HL-60/S4 treated with retinoic acid at 250 ng/mL for 4 days and 3 days (cell line): ENCODE measurements around the gene BANP.
"Not testable (repeated sequence)": the region's sequence is repeated elsewhere in the genome, so short reads cannot be mapped to it uniquely, and the experiment has no call there.

Experiments used
- in situ Hi-C: fragments of 300-500 bp; cut with MboI; formaldehyde crosslinking; loops from 2 replicates; pipeline ENCODE4 v1.7.0; 2022; ENCODE audit warnings: low sequenced_read_pairs

BANP gene

DNA sequence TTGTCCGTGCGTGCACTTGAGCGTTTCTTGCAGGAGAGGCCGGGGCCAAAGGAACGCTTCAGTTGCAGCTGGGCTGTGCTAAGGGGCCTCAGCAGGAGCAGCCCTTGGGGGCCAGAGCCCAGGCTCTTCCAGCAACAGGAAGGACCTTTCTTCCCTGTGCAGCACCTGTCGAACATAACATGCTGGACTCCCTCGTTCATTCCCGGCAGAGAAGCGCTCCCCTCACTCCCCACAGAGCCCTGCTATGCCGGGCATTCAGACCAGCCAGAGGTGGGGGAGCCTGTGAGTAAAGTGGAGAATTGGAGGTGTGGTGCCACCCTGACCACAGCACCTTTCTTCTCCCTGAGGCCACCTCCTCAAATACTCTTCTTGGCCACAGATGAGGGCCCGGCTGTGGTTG, 94.1 kb downstream of the BANP start:
- in situ Hi-C loops: not testable (repeated sequence)

DNA sequence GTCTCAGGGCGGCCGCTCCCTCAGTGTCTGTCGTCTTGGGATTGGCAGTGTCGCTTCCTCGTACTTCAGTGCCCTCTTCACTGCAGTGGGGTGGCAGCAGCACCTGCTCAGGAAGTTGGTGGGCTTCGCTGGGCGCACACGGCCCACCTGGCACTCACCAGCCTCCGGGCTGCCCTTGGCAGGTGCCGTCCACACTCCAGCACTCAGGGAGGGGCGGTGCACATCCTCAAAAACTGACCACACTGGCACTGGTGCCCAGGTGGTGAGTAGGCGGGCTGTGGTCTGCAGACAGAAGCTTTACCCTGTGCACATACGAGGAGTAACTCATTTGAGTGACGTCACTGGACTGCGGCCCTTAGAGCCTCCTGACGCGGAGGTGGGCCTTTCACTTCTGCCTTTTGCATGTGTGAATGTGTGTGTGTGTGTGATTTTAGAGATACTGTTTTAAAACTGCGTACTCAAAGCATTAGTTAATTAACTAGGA, 94.6 kb downstream of the BANP start:
- in situ Hi-C loops: no loop called here

DNA sequence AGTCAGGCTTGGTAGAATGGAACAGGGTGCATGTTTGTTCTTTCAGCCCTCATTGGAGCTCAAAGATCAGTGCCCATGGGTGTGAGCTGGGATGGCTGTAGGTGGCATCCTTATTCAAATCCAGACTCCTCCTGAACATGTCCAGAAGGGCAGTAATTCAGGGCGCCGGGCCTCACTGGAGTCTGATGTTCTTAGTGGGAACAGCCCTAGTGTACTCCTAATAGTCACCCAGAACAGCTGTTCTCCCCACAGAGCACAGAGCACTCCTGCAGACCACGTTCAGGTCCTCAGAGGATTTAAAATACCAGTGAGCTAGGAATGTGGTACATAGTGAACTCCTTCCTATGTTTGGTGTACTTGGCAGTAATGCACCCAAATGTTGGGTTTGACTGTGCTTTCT, 96.2 kb downstream of the BANP start:
- in situ Hi-C loops: no loop called here

GRCh38 chr16:88048985-88049384, 97.8 kb downstream of the BANP start:
- in situ Hi-C loops: no loop called here

DNA sequence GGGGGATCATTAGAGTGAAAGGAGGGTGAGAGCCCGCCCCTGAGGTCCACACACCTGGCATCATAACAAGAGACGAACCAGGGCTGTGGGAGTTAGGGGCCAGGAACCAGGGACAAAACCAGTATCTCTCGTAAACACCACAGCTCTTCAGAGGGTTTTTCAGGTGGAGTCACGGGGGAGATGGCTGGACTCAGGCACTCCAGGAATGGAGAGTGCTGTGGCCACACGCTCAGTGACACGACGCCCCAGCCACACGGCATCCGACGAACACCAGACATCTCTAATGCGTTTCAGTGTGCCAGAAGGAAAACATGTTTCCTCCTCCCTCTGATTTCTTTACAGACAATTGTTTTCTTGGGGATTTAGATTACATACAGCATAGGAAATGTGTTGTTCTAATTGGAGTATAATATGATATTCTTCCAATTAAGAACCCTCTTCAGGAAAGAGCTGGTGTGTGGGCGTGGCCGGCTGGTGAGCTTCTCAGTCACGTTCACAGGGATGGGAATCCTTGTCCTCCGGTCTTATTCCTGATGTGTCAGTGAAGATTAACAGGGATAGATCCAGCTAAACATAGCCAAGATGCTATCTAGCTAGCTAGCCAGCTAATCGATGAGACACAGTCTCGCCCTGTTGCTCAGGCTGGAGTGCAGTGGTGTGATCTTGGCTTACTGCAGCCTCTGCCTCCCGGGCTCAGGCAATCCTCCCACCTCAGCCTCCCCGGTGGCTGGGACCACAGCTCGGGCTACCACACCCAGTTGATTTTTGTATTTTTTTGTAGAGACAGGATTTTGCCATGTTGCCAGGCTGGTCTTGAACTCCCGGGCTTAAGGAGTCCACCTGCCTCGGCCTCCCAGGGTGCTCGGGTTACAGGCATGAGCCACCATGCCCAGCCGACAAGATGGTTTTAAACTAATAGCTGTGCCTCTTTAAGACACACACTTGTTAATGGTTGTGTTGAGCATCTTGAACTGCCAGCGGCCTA, 98.6 kb downstream of the BANP start:
- in situ Hi-C loops: no loop called here

DNA sequence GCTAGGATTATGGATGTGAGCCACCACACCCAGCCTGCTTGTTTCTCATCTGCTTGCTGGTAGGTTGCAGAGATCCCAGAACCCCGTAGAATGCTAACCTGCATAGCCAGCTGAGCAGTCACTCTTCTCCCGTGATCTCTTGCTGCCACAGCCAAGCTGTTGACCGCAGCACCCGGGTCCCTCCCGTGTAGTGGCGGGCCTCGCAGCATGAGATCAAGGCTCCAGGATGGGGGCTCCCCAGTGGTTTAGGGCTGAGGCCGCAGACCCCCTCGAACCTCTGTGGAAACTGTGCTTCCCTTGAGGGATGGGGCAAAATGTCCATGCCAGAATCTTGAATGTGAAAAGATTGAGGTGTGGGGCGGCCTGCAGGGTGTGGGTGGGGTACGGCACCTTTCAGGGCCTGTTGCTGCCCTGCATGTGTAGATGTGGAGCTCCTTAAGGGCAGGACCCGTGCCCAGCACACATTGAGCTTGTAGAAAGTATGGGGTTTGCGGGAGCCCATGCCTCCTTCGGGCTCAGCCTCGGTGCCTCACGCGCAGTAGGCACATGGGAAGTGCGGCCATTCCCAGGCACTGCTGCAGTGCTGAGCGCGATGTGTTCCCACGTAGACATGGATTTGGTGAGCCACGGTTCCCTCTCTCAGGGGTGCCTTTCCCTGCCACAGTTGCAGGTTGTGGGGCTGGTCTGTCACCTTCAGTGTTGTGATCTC, 99.9 kb downstream of the BANP start:
- in situ Hi-C loops: no loop called here

- in situ Hi-C loops: no loop called here
Measured at GRCh38 chr16:88052661-88053060, 101.4 kb downstream of the BANP start.

DNA sequence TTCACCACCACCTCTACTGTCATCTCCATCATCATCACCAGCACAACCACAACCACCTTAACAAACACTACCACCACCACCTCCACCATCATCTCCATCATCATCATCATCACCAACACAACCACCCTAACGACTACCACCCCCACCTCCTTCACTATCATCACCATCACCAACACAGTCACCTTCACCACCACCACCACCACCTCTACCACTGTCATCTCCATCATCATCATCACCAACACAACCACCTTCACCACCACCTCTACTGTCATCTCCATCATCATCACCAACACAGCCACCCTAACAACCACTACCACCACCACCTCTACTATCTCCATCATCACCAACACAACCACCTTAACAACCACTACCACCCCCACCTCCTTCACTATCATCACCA, 102.2 kb downstream of the BANP start:
- in situ Hi-C loops: not testable (repeated sequence)

- in situ Hi-C loops: no loop called here
Measured at GRCh38 chr16:88055356-88055755, 104.1 kb downstream of the BANP start.

DNA sequence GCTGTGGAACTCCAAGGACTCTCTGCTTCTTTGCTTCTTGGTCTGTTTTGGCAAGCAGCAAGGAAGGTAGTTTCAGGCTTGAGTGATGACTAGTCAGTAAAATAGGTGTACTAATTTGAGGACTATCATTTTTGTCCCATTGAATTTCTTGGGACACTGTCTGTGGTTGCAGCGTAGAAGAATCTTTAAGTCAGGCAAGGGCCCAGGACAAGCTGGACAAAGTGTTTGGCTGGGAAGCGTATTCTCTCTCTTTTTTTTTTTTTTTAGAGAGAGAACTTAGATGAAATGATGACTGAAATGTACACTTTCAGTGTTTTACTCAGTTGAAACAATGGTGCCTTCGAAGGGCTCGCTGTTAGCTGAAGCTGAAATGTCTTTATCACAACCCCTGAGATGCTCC, 105.0 kb downstream of the BANP start:
- in situ Hi-C loops: no loop called here

- in situ Hi-C loops: no loop called here
Measured at GRCh38 chr16:88057656-88058055, 106.4 kb downstream of the BANP start.

DNA sequence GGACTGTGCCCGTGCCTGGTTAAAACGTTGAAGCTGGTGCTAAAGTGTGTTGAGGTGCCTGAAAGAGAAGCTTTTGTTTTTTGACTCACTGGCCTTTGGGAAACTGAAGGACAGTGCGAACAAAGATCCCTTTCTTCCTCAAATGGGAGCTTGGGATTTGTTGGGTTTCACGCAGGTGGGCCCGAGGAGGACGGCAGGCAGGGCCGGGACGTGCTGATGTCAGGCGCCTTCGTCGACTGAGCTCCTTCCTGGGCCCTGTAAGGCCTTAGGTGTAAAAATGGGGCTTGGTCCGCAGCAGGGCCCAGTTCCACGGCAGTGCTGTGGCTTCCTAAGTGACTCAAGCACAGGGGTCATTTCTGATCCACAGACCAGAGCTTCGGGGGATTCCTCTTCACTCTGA, 106.9 kb downstream of the BANP start:
- in situ Hi-C loops: no loop called here

DNA sequence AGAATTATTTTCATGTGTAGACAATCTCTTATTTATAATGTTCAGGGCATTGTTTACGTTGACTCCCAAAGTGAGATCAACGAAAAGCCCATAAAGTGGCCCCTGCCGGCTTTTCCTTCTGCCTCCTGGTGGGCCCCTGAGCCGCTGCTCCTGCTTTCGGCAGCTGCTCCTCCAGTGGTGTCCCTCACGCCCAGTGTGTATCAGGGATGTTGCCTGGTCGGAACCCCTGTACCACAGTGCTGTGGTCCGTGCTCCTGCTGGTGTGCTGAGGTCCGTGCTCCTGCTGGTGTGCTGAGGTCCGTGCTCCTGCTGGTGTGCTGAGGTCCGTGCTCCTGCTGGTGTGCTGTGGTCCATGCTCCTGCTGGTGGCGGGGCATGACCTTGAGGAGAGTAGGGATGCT, 107.6 kb downstream of the BANP start:
- in situ Hi-C loops: no loop called here

DNA sequence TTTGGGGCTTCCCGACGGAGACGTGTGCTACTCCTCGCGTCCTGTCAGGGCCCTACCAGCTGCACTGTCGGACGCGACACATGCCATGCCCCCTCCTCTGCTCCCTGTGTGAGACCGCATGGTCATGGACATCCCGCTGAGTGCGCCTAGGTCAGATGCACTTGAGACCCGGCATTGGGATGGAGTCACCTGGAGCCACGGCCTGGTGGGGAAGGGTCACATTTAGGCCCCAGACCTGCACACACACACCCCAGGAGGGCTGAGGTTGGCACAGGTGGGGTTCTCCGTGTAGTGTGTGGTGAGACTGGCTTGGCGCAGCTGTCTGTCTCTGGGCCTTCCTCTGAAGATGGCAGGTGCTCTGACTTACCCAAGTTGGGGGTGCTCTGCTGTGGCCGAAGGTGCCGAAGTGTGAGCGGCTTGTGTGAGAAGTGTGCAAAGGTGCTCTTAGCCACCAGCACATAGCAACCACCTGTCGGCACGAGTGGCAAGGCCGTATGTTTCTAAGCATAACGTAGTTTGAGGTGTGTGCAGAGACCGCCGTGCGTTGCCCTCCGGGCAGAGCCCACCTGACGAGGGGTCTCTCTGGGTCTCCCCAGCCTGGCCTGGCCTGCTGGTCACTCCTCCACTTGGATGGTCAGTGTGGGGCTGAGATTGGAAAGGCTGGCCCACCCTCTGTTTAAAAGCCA, 108.6 kb downstream of the BANP start:
- in situ Hi-C loops: no loop called here

GRCh38 chr16:88060524-88061219, 109.4 kb downstream of the BANP start:
- in situ Hi-C loops: no loop called here

DNA sequence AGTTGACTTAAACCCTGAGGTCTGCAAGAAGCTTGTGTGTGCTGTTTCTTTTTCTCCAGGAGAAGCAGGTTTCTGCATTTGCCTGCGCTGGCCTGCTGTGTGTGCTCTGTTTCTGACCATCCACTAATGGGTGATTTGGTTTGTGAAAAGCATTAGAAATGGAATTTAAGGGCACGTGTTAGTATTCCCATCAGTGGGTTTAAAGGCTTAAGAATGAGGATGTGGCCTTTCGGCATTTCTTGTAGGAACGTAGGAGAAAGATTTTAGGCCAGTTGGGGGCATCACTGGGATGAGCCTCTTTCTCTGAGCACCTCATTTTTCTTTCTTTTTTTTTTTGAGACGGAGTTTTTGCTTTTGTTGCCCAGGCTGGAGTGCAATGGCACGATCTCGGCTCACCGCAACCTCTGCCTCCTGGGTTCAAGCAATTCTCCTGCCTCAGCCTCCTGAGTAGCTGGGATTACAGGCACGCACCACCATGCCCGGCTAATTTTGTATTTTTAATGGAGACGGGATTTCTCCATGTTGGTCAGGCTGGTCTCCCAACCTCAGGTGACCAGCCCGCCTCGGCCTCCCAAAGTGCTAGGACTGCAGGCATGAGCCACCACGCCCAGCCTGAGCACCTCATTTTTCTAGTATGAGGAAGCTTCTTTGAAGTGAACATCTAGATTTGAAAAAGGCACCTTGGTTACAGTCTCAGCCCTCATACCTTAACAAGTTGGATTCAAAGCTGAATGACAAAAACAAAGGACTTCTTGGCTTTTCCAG, 110.3 kb downstream of the BANP start:
- in situ Hi-C loops: no loop called here

DNA sequence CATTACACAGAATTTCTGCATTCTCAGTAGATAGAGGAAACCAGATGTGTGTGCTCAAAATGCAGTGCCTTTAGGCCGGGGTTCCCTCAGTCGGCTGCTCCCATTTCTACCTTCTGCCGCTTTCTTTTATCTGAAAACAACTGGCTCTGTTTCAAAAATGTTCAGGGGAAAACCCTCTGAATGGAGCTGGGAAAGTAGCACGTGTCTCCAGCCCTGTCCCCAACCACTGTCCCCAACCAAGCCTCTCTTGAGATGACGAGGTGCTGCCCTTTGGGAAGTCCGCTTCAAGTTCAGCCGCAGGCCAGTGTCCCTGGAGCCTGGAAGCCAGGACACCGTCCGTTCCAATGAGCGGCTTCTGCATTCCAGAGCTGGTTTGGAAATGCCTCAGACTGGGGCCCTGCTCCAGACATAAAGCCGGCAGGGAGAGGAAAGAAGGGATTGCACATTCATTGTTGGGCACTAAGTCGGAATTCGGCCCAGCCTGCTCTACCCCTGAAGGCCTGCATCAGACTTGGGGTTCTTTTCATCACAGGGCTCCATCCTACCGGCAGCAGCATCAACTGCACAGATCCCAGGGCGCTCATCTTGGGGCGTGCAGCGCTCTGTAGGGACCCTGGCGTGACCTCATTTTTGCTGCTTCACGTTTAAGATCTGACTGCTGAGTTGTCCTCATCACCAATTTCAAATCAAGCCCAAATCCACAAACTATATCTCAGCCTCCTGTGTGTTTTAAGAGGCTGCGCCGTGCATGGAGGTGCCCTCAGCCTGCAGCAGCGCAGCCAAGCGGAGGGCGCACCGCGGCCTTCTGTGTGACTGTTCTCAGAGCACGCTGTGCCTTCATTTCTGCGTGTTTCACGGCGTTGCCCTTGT, 111.3 kb downstream of the BANP start:
- in situ Hi-C loops: no loop called here

DNA sequence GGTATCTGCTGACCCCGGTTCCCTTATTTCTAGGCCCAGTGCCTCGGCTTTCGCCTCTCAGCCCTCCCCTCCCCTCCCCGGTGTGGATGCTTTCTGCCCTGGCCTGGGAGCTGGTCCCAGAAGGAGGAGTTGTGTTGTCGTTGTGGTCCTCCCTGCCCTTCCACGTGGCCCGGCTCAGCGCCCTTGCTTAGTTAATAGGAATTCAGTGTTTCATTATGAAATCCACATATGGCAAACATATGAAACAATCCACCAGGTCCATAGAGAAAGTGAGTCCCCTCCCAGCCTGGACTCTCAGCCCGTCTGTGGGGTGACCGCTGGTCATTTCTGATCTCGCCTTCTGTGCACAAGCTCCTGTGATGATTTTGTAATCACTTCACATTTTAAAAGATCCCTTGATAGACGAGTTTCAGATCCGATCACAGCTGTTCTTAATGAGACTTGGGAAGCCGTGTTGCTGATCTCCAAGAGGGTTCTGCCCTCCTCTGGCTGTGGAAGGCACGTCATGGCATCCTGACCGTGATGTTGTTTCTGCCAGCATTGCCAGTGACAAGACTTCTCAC, 112.1 kb downstream of the BANP start:
- in situ Hi-C loops: no loop called here
